HG02571 (cell line): ENCODE results near the gene MGAT5.

Source experiments
- ATAC-seq: cut with Tn5 transposase; IDR thresholded peaks from one replicate; pipeline ENCODE4 v1.9.1; 2021; ENCODE audit warnings: mild to moderate bottlenecking, moderate library complexity; ENCODE audit not compliant: unreplicated experiment

MGAT5 gene

DNA sequence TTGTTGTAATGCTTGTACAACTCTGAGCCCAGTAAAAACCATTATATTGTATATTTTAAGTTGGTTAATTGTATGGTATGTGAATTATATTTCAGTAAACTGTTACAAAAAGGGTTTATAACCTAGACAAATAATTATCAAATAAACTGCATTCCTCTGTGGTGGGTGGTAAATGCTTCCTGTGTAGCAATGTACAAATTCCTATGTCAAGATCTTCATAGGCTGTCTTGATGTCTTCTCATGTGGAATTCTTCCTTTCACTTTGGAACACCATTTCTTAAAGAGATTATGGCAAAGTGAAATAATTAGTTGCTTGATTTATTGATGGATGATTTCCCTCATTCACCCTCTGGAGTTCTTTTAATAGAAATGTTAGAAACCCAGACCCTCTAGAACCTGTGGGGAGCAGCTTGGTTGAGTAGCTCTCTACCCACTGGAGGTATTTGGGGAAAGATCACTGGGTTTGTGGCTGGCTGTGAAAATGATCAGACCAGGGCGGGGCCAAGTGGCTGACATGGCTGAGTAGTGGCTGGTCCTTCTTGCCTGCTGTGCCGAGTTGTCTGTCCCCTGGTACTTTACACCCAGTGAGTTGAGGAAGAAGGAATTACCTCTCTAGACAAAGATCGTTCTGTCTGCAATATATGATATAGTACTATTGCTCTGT lies 22.4 kb upstream of the MGAT5 start:
- no peak for ATAC-seq

DNA sequence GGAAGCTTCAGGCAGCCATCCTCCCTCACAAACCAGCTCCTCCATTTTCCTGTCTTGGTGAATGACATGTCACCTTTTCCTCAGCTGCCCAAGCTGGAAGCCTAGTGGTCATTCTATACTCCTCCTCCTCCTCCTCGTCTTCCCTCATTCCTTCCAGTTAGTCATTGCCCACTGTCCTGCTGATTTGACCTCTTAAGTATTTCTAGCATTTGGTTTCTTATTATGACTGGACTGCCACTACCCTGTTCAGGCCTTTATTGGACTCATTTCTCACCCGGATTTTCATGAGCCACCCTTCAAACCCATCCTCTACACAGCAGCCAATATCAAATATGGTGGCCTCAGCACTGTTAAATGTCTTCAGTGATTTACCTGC lies 21.9 kb upstream of the MGAT5 start:
- ATAC-seq: no peak

DNA sequence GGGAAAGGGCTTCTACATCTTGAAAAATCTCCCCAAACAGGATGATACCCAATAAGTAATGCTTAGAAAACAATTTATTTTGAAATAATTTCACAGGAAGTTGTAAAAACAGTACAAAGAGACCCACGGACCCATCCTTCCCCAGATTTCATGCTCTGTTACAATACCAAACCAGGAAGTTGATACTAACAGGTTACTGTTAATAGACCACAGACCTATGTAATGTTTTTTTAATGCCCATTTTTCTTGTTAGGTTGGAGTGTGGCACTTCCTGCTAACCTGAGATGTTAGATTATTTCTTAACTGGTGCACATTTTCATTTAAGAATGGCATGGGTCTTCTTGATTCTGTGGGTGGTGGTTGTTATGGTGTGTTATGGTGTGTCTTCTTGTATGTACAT lies 21.4 kb upstream of the MGAT5 start:
- no peak for ATAC-seq

DNA sequence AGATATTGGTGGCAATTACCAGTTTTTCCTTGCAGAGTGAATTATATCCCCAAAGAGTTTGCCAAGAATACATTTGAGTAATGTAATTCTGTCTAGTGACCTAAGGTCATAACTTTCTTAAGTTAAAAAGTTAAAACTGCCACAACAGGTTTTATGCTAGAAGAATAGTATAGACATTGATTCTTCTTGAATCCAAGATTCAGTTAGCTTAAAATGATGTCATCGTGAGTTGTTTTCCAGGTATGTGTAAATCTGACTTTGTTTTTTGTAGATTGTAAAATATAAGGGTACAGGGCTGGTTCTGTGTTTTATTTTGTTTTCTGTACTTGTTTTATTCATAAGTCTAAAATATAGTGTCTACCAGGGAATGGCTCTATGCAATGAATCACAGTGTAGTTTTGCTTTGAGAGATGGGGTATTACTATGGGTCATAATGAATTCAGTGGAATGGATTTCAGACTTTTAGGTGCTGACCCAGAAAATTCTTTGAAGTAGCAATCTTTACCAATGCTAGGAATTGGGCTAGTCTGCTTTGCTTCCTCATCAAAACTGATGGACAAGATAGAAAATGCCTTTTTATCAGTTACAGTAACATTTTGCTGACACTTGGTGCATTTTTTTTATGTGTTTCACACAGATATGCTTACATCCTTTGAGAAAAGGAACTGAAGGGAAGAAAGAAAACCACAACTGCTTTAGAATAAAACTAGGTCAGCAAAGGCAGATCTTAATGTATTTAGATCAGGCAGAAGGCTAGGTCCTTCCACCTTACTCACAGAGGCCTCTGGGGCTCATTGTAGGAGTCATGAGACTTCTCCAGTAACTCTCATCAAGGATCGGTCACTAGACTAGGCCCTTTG lies 20.8 kb upstream of the MGAT5 start:
- ATAC-seq: no peak

DNA sequence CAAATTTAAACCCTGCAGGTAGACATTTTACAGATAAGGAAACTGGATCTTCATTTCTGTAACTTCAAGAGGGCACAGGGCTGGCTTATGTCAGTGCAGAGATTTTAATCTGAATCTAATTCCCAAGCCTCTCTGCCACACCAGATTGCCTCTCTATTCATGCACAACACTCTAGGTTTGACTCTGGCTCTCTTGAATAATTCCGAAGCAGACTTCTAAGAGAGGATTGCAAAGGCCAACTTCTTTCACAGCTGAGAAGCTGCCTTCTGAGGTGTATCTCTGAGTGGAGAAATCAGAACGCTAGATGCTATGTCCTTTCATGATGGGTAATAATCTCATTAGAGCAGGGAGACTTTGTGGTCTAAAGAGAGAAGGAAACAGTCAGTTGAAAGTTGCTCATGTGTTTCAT lies 20.1 kb upstream of the MGAT5 start:
- ATAC-seq: no peak

DNA sequence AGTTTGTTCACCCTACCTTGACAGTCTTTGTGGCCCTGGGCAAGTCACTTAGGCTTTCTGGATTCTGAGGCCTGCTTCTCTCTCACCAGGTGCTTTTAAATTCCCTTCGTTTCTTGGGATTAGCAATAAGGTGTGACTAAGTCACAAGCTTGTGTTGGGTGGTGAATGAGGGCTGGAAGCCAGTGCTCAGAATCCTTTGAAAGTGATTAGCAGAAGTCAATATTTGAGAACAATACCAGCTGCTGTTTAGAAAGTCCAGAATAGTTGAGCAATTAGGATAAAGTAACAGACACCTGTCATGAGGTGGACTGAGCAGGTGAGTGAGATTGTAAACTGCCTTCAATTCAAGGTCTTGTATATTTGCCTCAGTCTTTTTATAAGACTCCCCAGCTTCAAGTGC lies 19.3 kb upstream of the MGAT5 start:
- no peak for ATAC-seq

DNA sequence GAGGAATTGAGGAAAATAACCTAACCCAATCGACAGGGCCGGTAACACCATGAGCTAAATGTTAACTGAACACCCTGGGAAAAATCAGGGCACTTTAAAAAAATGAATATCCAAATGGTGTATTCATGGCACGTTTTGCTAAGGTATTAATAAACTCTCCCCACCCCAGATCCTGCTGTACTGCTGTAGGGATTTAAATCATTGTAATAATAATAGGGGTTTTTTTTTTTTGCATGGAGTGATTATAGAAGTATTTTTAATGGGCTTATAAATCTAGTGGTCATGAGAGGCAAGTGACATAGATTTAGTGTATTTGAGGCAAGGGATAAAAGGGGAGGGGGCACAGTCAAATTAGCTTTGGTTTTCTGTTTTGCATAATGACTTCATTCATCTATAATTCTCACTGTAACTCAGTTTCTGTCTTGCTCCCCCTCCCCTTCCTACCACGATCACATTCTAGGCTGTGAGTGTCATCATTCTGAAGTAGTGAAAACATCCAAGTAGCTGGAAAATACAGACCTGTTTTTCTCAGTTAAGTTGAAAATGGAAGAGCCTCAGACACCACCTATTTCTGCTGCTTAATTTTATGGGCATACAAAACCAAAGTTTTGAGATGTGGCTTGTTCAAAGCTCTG lies 18.2 kb upstream of the MGAT5 start:
- ATAC-seq: no peak

DNA sequence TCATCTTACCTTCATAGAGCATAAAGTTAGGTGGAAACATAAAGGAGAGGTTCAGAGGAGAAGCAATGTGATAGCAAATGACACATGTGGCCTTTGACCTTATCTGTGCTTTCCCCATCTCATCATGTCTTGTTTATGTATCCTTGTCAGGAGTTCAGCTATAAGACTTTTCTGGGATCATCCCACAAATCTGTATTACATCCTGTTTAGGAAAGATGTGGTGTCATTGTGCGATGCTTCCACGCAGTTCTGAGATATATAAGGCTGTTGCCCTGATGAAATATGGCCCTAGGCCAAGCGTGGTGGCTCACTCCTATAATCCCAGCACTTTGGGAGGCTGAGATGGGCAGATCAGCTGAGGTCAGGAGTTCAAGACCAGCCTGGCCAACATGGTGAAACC lies 15.5 kb upstream of the MGAT5 start:
- ATAC-seq: no peak

DNA sequence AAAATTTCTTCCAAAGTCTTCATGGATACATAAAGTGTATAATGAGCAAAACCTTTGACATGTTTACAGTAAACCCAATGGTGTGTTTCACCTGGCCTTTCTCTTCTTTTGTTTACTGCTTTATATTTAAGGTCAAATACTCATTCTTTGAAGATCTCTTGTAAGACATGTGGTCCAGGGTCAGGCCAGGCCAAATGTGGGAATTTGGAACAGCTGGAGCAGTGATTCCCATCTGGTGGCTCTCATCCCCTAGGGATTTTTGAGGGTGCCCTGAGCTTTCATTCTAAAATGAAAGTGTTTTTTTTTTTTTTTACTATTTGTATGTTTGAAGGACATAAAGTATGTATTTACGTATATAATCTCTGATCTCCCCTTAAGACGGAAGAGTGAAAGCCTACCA lies 13.8 kb upstream of the MGAT5 start:
- ATAC-seq: no peak

DNA sequence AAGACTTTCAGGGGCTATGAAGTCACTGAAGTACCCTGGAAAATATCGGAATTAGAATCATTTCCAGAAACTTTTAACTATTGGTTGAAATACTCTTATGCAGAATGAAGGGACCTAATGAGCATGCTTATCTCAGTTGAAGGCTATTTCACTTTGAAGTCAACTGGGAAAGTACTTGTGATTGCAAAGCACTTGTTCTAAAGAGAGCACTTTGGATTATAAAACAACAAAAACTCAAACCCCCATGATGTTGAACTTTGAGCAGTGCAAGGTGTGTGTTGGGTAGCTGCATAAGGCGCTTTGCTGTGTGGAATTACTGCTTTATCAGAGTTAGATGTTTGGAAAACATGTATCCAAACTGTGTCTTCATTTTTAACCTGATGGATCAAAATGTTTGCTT lies 12.0 kb upstream of the MGAT5 start:
- no peak for ATAC-seq

DNA sequence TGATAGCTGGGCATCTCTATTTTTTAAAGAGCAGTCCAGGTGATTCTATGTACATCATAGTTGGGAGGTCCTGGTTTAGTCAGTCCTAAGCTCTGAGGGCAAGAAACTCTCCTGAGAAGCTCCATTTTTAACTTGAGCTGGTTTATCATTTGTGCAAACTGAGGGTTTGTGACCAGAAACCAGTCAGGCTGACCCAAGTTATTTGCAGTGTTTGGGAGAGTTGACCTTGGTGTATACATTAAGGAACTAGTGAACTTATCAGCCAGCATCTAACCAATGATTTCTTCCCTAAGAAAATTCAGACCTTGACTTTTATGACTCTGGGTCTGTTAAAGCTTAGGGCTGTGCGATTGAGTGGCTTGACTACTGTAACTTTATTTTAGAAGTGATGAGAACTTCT lies 10.6 kb upstream of the MGAT5 start:
- ATAC-seq: no peak

DNA sequence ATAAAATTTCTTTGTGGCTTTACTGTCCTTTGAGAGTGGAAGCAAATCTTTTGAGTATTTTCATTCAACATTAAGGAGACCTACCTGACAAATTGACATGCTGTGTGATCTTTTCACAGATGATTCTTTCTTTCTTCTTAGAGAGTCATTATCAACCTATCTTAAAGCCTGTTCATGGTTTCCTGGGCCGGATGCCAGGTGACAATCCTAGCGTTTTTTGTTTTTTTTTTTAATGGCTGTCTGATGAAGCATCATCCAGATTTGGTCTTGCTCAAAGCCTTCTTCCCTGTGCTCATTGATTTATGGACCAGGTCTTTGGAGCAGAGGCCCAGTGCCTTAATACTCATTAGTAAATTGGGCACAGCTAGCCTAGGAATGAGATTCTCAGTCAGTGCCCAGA lies 9.8 kb upstream of the MGAT5 start:
- no peak for ATAC-seq

DNA sequence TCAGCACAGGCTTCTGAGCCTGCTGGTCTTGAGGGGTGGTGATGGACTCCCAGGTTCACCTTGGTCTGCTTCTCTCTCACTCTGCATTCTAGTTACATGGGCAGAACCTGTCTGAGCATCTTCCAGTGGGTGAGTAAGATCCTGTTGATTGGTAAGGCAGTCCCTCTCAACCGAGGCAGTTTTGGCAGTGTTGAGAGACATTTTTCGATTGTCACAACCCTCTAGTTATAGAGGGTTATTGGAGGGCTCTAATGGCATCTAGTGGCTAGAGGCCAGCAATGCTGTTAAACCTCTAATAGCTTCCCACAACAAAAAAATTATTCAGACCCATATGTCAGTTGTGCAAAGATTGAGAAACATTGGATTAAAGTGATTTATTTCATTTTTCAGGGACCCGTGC lies 9.3 kb upstream of the MGAT5 start:
- ATAC-seq: no peak

DNA sequence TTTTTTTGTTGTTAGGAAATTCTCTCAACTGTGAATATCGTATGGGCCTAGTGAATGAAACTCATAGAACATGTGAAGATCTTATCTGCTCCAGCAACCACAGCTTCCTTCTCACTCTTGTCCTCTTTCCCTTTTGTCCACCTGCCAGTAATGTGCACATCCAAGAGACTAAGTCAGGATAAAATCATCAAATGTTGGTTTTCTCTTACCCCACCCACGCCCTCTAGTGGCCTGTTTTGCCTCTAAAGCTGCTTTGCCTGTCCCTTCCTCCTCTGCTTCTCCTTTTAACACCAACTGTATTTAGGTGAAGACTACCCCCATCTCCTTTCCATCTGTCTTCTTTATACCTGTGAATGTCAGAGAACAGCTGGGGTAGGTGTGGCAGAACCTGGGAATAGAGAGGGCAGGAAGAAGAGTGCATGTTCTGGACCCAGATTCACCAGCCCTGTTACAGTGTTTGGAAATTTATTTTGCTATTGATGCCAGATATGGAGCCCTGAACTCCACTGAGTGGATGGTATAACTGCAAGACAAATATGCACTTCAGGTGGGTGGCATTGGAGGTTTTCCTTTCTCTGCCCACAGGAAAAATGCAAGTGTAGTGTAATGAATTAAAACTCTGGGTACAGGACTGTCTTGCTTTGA lies 8.4 kb upstream of the MGAT5 start:
- no peak for ATAC-seq

DNA sequence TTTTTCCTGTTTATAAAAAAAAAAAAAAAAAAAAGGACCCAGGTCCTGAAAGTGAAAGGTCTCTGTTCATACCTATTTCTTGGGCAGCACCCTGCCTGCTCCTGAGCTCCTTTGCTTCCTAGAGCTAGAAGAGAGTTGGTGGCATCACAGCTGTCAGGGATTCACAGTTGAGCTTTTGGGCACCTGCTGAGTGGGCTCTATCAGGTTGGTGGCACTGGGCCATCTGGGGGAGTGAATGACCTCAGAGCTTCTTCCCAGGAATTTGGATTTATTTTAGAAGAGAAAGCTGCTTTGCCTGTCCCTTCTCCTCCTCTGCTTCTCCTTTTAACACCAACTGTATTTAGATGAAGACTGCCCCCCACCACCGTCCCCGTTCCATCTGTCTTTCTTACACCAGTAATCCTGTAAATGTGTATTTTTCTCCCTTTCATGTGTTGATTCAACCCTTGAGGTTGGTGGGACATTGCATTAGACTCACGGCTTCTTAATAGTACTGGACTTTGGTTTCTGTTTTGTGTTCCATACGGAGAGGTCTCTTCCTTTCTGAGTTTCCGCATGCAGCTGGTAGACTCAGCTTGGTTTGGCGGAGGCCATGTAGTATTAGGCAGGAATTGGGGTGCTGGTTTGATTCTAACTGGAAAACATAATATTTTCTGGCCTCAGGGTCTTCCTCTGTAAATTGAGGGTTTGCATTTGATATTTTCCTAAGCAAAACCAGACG lies 7.6 kb upstream of the MGAT5 start:
- no peak for ATAC-seq

DNA sequence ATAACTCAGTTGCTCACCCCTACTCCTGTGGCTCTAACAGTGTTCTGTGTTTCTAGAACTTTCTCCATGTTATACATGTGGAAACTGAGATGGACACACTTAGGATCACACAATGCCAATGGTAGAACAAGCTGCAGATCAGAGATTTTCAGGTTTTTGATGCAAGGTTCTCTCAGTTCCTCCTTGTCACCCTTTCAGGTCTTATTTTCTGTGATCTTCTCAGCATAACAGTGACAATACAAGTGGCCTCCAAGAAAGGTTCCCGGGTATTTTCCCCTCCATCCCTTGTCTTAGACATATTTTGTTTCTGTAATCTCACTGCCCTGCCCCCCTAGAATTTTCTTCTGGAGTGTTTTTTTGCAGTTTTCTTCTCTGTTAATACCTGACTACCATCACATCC lies 6.2 kb upstream of the MGAT5 start:
- ATAC-seq: peak; percentile 52

DNA sequence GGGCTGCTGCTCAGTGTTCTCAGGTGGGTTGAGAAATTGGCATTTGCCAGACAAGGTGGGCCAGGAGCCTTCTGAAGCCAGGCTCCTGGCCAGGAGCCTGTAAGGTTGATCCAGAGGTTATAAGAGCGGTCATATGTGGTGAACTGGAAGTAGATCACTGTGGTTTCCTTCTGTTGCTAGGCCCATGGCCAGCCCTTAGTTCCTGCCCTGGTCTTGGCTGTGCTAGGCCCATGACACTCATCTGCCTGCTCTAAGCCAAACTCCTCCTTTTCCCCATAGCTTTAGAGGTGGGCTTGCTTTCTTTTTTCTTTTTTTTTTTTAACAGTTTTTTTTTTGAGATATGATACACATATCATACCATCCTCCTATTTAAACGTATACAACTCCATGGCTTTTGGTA lies 5.0 kb upstream of the MGAT5 start:
- ATAC-seq: no peak

DNA sequence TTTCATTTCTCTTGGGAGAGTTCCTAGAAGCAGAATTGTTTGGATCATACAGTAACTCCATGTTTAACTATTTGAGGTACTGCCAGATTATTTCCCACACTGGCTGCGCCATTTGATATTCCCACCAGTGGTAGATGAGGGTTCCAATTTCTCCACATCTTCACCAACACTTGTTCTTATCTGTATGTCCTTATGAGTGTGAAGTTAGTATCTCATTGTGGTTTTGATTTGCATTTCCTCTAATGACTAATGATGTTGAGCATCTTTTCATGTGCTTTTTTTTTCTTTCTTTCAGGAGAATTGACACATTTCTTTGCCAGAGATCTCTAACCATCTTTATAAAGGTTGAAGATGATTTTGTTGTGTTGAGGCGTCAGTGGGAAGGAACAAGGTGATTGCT lies 4.1 kb upstream of the MGAT5 start:
- ATAC-seq: no peak

DNA sequence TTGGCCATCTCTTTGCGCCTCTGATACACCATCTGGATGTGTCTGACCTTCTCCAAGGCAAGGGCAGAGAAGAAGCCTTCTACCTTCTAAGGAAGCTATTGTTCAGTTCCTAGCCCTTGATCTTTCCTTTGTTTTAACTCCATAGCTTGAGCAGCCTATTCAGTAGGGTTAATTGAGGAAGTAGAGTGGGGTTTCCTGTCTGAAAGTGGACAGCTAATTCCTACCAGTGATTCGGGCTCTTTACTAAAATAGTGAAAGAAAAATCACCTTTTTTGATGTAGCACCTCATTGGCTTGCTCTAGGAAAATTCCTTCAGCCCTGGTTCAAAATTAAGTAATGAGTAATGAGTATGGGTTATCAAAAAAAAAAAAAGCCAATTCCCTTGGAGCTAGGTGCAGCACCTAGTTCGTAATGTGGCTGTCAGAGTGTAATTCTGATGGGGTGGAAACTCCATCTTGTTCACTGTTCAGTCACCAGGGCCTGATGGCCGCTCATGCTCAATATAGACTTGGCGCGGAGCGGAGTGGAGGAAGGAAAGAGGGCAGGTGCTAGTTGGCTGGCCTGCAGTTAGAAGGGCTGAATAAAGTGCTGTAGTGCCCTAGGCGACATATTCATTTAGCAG lies 2.9 kb upstream of the MGAT5 start:
- no peak for ATAC-seq

DNA sequence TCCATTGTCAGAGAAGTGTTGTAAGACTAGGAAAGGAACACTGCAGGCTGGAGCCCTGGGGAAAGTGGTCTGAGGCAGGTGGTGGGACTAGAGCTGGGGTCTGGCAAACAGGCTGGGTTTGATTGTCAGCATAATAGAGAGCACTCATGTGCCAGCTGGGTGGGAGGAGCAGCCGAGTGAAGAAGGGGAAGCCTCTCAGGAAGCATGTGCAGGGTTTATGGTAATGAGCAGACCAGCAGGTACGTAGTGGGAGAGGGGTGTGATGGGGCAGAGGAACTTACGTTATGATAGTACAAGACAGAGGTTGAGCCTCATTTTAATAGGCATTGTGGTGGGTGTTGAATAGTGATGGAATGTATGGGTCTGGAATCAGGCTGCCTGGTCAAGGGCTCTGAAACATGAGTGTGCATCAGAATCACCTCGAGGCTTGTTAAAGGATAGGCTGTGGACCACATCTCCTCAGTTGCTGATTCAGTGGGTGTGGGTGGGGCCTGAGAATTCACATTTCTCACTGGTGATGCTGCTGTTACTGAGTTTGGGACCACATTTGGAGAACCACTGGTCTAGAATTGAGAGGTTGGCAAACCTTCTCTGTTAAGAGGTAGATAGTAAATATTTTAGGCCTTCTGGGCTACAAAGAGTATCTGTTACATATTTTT lies 1.7 kb upstream of the MGAT5 start:
- no peak for ATAC-seq
